GM12878 (cell line): ENCODE results near the gene LMX1A. TPM values are rescaled to one million over a fixed set of nuclear protein-coding genes. Genes with fewer than 3 reads are reported as not detected.

Experiments used
- ATAC-seq: fragments of 200-7000 bp; cut with Tn5 transposase; 3 replicates; pipeline ENCODE4 v1.9.1; 2020; ENCODE audit warnings: mild to moderate bottlenecking, moderate library complexity
- BruUV-seq: library from RNA; stranded (reverse); fragments of 400-500 nt; replicated peaks from 2 replicates; lab custom pipeline; 2021; lab: Mats Ljungman, UMichigan
- CTCF ChIA-PET: fragments of 300-600 bp; sonication (Branson Sonifier 250); formaldehyde crosslinking; extraction: SDS; loops from one replicate; lab custom pipeline; 2021; ENCODE audit warnings: inconsistent platforms; lab: Yijun Ruan, JAX
- POLR2A ChIA-PET: fragments of 350-600 bp; formaldehyde crosslinking; extraction: SDS; loops from one replicate; lab custom pipeline; 2021; ENCODE audit warnings: inconsistent platforms; lab: Charles Lee
- RAD21 ChIA-PET: fragments of 300-600 bp; sonication (Branson Sonifier 250); formaldehyde crosslinking; loops from one replicate; lab custom pipeline; 2023; ENCODE audit warnings: antibody characterized with exemption; ENCODE audit not compliant: unreplicated experiment; lab: Charles Lee
- SMC1A ChIA-PET: fragments of 300-600 bp; sonication (Branson Sonifier 250); formaldehyde crosslinking; loops from one replicate; lab custom pipeline; 2023; ENCODE audit not compliant: unreplicated experiment, uncharacterized antibody; lab: Charles Lee
- DNase-seq: peaks from one replicate; pipeline ENCODE4 v3.0.0-alpha.2; 2011; ENCODE audit warnings: low read depth, low spot score
- FAIRE-seq: peaks from 3 replicates; lab custom pipeline; 2011; peaks lifted over from hg19 to GRCh38; lab: Jason Lieb, UNC
- H2AFZ ChIP-seq: 2 replicates; pipeline ENCODE4 v1.6.0; 2011; ENCODE audit warnings: low read depth, low read length, control low read depth; ENCODE audit not compliant: control insufficient read depth
- H3K27ac ChIP-seq: 2 replicates; pipeline ENCODE4 v1.5.1; 2011; ENCODE audit warnings: control low read depth; ENCODE audit not compliant: control insufficient read depth, insufficient read depth
- H3K27me3 ChIP-seq, 2 experiments: replicated peaks in 1 of 2; 2 replicates each; pipeline versions ENCODE4 v1.6.0 to v1.6.1; 2011; ENCODE audit warnings: low read length in 1 of 2; ENCODE audit not compliant: control insufficient read depth in 2 of 2, insufficient read depth in 2 of 2
- H3K36me3 ChIP-seq, 2 experiments: 2 replicates each; pipeline ENCODE4 v1.5.1; 2011; ENCODE audit warnings: low read length in 1 of 2; ENCODE audit not compliant: control insufficient read depth in 2 of 2, insufficient read depth in 2 of 2
- H3K4me1 ChIP-seq: 2 replicates; pipeline ENCODE4 v1.6.1; 2011; ENCODE audit warnings: mild to moderate bottlenecking, low read length, moderate library complexity, mixed read lengths; ENCODE audit not compliant: control insufficient read depth, insufficient read depth
- H3K4me2 ChIP-seq: 2 replicates; pipeline ENCODE4 v1.6.0; 2011; ENCODE audit warnings: control low read depth; ENCODE audit not compliant: control insufficient read depth, insufficient read depth
- H3K4me3 ChIP-seq: fragments of 200-600 bp; sonication (generic); 2 replicates; pipeline ENCODE4 v1.5.1; 2016
- H3K79me2 ChIP-seq: 2 replicates; pipeline ENCODE4 v1.6.0; 2011; ENCODE audit warnings: low read length; ENCODE audit not compliant: control insufficient read depth, insufficient read depth
- H3K9ac ChIP-seq: 2 replicates; pipeline ENCODE4 v1.8.0; 2011; ENCODE audit warnings: low read length, control low read depth, mixed read lengths; ENCODE audit not compliant: control insufficient read depth, insufficient read depth
- H3K9me3 ChIP-seq: replicated peaks from 3 replicates; pipeline ENCODE4 v1.5.1; 2011; ENCODE audit warnings: mild to moderate bottlenecking, low read length; ENCODE audit not compliant: control insufficient read depth, insufficient read depth
- H4K20me1 ChIP-seq: 2 replicates; pipeline ENCODE4 v1.6.0; 2011; ENCODE audit not compliant: control insufficient read depth, insufficient read depth
- CREB1 ChIP-seq: IDR thresholded peaks from 2 replicates; pipeline ENCODE4 v1.6.1; 2012; ENCODE audit warnings: low read depth, mild to moderate bottlenecking, inconsistent platforms
- IKZF2 ChIP-seq, 2 experiments: fragments of 450-650 bp; IDR thresholded peaks; 2 replicates each; pipeline ENCODE4 v1.6.1; 2017; ENCODE audit warnings: mild to moderate bottlenecking in 2 of 2, moderate library complexity in 2 of 2
- IRF4 ChIP-seq: IDR thresholded peaks from 2 replicates; pipeline ENCODE4 v1.6.1; 2011; ENCODE audit warnings: low read depth, low read length
- KDM1A ChIP-seq: fragments of 200-600 bp; sonication (generic); IDR thresholded peaks from 2 replicates; pipeline ENCODE4 v1.6.1; 2016; ENCODE audit warnings: borderline replicate concordance
- MEF2B ChIP-seq: fragments of 450-650 bp; IDR thresholded peaks from 2 replicates; pipeline ENCODE4 v1.6.1; 2018; ENCODE audit warnings: mild to moderate bottlenecking, moderate library complexity; ENCODE audit not compliant: partially characterized antibody, poor library complexity, severe bottlenecking
- MXI1 ChIP-seq: fragments of 150-350 bp; IDR thresholded peaks from 2 replicates; pipeline ENCODE4 v1.6.1; 2011; ENCODE audit warnings: low read depth, mild to moderate bottlenecking, inconsistent platforms, low read length, improper control_type of control experiment
- NFYA ChIP-seq: IDR thresholded peaks from 2 replicates; pipeline ENCODE4 v1.6.1; 2011; ENCODE audit warnings: low read depth, mild to moderate bottlenecking, low read length, improper control_type of control experiment, borderline replicate concordance
- POLR2A ChIP-seq: IDR thresholded peaks from 2 replicates; pipeline ENCODE4 v1.6.1; 2011; ENCODE audit warnings: low read depth, mild to moderate bottlenecking, low read length
- POLR2AphosphoS5 ChIP-seq: IDR thresholded peaks from 2 replicates; pipeline ENCODE4 v1.6.1; 2011; ENCODE audit warnings: mild to moderate bottlenecking, low read length, inconsistent platforms
- RFX5 ChIP-seq: IDR thresholded peaks from 2 replicates; pipeline ENCODE4 v1.6.1; 2011; ENCODE audit warnings: low read depth, low read length, improper control_type of control experiment
- SIX5 ChIP-seq: IDR thresholded peaks from 2 replicates; pipeline ENCODE4 v1.6.1; 2011; ENCODE audit warnings: mild to moderate bottlenecking, low read depth, low read length, moderate library complexity; ENCODE audit not compliant: severe bottlenecking
- SMARCA5 ChIP-seq: fragments of 450-650 bp; IDR thresholded peaks from 2 replicates; pipeline ENCODE4 v1.6.1; 2017; ENCODE audit warnings: mild to moderate bottlenecking
- TCF12 ChIP-seq: IDR thresholded peaks from 2 replicates; pipeline ENCODE4 v1.6.1; 2011; ENCODE audit warnings: low read depth, mild to moderate bottlenecking, low read length
- ZZZ3 ChIP-seq: IDR thresholded peaks from 2 replicates; pipeline ENCODE4 v1.6.1; 2011; ENCODE audit warnings: low read depth; ENCODE audit not compliant: control insufficient read depth, insufficient read length
- WGBS: methylation state at CpG from one replicate; pipeline ENCODE4 v1.1.6; 2016; ENCODE audit warnings: low lambda C conversion rate; ENCODE audit not compliant: insufficient replicate concordance, insufficient coverage; ENCODE audit errors: missing lambda C conversion rate; 5-methylcytosine and 5-hydroxymethylcytosine counted together
- in situ Hi-C: fragments of 300-500 bp; cut with MboI; formaldehyde crosslinking; loops from 9 replicates; pipeline ENCODE4 v1.14.3; 2018; ENCODE audit warnings: mixed read lengths
- intact Hi-C: fragments of 100-400 bp; cut with micrococcal nuclease; formaldehyde crosslinking; loops from one replicate; pipeline ENCODE4 v1.14.2; 2022; ENCODE audit not compliant: unreplicated experiment
- polyA plus RNA-seq, 11 experiments: library from polyadenylated mRNA; depleted of rRNA in 4 of 11; unstranded in 6 of 11; stranded (reverse) in 5 of 11; fragments of >200 nt; fragmentation: Nextera tagmentation in 4 of 11; fragmentation: Illumina TruSeq in 1 of 11; extraction: Ambion mirVana in 4 of 11; extraction: Trizol in 1 of 11; gene quantifications; 1 replicate in 1 of 11; 2 replicates in 10 of 11; pipeline versions ENCODE4 v1.2.1 to v1.2.3, GENCODE V29; 2011 to 2016; ENCODE audit warnings: inconsistent platforms in 2 of 11, missing spikeins in 2 of 11, low read depth in 1 of 11
- total RNA-seq, 4 experiments: library from RNA; depleted of rRNA in 3 of 4; stranded (reverse); fragments of >200 nt in 3 of 4; fragmentation: Illumina TruSeq in 1 of 4; extraction: Trizol in 1 of 4; gene quantifications; 2 replicates each; pipeline versions ENCODE4 v1.2.1 to v1.2.3, GENCODE V29; 2013 to 2021
- TF ChIP-seq, protein P1 (sequence below): IDR thresholded peaks from 2 replicates; pipeline ENCODE4 v1.6.1; 2011; ENCODE audit warnings: low read depth, mild to moderate bottlenecking, low read length, moderate library complexity, borderline replicate concordance; ENCODE audit errors: extremely low read depth
- TF ChIP-seq, protein P2 (sequence below): fragments of 450-650 bp; IDR thresholded peaks from 2 replicates; pipeline ENCODE4 v1.6.1; 2017; ENCODE audit warnings: low read depth, mild to moderate bottlenecking, moderate library complexity
- TF ChIP-seq, protein P3 (sequence below): IDR thresholded peaks from 2 replicates; pipeline ENCODE4 v1.6.1; 2012; ENCODE audit warnings: mild to moderate bottlenecking, low read depth, low read length

LMX1A gene
- total and polyA plus RNA-seq, 10 of the 15 experiments (the other 5 are each of a cell fraction or from before 2014, with no cell fraction given): not detected

DNA sequence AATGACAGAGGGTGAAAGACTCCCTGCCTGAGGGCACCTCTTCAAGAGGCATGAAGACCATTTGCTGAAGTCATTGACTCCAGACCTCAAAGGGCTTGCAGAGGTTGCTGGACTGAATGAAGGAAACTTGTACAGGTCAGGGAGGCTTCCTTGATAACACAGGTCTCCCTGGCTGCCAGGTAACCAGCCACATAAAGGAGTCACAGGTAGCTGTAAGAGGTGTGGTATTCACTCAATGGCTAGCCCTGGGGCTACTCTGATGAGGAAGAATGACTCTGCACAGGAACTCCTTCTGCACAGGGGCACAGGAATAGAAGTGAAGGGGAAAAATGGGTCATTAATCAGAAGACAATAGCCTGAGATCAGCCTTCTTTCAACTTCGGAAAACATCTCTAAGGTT is 187.5 kb downstream of the LMX1A start:
- DNase-seq: no peak
- Histone ChIP-seq H3K27me3 (peaks cover 1 to 2% of the 10 kb centered on the region in 2 experiments; a peak in 2 of 4 replicates), H3K79me2 (no peaks in the 10 kb centered on the region), H3K27ac (no peak overlapping the region), H4K20me1 (no peaks in the 10 kb centered on the region), H3K9me3 (no peaks in the 10 kb centered on the region), H3K36me3 (no peaks in the 10 kb centered on the region), H2AFZ (no peak overlapping the region), H3K4me1 (no peaks in the 10 kb centered on the region), H3K4me2 (no peak overlapping the region), H3K9ac (no peak overlapping the region), H3K4me3 (no peak overlapping the region)
- no peak for FAIRE-seq
- BruUV-seq: no TSS peak
- in situ Hi-C loops: no loop called here
- SMC1A ChIA-PET: no interaction called here
- WGBS: 0% methylated on average over 1 of the region's 1 CpG
- CTCF ChIA-PET: no interaction called here
- POLR2A ChIA-PET: no interaction called here
- RAD21 ChIA-PET: no interaction called here
- ATAC-seq: no peak
- TF ChIP-seq, protein P1, sequence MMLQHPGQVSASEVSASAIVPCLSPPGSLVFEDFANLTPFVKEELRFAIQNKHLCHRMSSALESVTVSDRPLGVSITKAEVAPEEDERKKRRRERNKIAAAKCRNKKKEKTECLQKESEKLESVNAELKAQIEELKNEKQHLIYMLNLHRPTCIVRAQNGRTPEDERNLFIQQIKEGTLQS: no peak
- TF ChIP-seq, protein P2, sequence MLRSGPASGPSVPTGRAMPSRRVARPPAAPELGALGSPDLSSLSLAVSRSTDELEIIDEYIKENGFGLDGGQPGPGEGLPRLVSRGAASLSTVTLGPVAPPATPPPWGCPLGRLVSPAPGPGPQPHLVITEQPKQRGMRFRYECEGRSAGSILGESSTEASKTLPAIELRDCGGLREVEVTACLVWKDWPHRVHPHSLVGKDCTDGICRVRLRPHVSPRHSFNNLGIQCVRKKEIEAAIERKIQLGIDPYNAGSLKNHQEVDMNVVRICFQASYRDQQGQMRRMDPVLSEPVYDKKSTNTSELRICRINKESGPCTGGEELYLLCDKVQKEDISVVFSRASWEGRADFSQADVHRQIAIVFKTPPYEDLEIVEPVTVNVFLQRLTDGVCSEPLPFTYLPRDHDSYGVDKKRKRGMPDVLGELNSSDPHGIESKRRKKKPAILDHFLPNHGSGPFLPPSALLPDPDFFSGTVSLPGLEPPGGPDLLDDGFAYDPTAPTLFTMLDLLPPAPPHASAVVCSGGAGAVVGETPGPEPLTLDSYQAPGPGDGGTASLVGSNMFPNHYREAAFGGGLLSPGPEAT: no peak
- TF ChIP-seq MXI1 (no peak), CREB1 (no peak), IKZF2 (IDR thresholded peaks at IDR 0.05) (no peak), RFX5 (no peak), SIX5 (no peak), MEF2B (no peak), IRF4 (no peak), ZZZ3 (no peak), NFYA (no peak), POLR2A (no peak), KDM1A (no peak), SMARCA5 (no peak), POLR2AphosphoS5 (no peak), TCF12 (no peak)
- TF ChIP-seq, protein P3, sequence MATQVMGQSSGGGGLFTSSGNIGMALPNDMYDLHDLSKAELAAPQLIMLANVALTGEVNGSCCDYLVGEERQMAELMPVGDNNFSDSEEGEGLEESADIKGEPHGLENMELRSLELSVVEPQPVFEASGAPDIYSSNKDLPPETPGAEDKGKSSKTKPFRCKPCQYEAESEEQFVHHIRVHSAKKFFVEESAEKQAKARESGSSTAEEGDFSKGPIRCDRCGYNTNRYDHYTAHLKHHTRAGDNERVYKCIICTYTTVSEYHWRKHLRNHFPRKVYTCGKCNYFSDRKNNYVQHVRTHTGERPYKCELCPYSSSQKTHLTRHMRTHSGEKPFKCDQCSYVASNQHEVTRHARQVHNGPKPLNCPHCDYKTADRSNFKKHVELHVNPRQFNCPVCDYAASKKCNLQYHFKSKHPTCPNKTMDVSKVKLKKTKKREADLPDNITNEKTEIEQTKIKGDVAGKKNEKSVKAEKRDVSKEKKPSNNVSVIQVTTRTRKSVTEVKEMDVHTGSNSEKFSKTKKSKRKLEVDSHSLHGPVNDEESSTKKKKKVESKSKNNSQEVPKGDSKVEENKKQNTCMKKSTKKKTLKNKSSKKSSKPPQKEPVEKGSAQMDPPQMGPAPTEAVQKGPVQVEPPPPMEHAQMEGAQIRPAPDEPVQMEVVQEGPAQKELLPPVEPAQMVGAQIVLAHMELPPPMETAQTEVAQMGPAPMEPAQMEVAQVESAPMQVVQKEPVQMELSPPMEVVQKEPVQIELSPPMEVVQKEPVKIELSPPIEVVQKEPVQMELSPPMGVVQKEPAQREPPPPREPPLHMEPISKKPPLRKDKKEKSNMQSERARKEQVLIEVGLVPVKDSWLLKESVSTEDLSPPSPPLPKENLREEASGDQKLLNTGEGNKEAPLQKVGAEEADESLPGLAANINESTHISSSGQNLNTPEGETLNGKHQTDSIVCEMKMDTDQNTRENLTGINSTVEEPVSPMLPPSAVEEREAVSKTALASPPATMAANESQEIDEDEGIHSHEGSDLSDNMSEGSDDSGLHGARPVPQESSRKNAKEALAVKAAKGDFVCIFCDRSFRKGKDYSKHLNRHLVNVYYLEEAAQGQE: no peak
- intact Hi-C loops: no loop called here
